NCI-H1417 (cell line): ENCODE results near the gene ABCC10.

Experiments
- DNase-seq, 3 experiments: peaks; one replicate each; lab custom pipeline; 2025; lab: John Stamatoyannopoulos, UW

Gene ABCC10

DNA sequence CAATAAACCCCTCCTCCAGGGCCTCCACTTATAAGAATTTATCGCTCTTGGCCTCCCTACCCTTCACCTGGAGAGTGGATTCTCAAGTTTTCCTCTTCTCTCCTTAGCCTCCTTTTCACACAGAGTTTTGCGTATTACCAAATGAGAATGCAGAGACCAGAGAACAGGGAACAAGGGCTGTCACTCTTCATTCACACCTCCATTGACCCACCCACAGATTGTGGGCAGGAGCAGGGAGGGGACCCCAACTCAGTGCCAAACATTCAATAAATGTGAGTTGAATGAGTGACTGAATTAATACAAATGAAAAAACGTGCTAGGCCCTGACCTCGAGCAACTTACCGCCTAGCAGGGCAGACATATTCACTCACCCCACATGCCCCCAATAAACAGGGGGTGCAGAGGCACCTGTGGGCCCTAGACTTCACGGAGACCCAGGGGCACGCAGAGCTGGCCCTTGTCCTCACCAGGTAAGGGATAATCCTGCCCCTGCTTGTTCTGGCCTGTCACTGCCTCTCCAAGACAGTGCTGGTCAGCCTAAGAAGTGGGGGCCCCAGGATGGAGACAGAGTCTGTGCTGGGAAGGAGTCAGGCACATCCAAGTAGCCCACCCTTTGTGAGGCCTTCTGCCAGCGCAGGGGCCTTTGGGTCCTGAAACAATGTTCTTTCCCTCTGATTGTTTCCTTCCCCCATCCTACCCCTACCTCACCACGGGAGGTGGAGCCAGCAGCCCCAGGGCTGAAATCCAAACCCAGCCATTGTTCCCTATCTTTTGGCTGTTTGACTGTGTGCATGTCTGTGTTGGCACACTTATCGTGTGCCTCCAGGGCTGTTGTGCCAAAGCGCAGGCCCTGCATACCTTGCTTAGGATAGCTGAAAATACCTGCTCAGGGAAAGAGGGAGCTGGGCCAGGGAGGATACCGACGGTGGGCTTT lies 41.7 kb downstream of the ABCC10 start:
- DNase-seq, result peak in 1 of 3 experiments; percentile 41

DNA sequence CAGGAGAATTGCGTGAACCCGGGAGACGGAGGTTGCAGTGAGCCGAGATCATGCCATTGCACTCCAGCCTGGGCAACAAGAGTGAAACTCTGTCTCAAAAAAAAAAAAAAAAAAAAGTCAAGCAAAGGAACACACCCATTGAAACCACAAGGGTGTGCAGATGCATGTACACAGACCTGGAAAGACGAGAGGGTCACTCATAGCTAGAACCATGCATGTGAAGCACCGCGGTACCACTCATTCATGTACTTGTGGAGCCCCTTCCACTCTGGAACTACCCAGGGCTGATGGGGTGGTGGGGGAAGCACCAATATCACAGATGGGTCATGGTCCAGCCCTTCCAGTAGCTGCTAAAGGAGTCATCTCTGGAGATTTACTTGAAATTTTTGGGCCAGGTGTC lies 42.6 kb downstream of the ABCC10 start:
- no peak for DNase-seq

DNA sequence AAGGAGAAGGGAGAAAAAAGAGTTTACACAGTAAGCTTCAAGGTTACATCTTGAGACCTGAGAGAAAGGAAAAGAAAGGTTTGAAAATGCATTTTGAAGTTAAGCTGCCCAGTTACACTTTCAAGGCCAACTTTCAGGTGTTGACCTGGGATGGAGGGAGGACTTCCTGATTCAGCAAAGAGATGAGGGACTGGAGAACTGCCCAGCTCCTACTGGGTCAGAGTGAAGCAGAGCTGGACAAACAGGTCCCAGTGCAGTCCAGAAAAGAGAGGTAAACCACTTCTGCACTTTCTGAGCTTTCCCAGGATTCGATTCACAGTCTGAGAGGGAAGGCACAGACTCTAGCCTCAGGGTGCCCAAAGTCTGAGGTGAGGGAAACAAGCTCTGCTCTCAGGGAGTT lies 44.1 kb downstream of the ABCC10 start:
- no peak for DNase-seq

DNA sequence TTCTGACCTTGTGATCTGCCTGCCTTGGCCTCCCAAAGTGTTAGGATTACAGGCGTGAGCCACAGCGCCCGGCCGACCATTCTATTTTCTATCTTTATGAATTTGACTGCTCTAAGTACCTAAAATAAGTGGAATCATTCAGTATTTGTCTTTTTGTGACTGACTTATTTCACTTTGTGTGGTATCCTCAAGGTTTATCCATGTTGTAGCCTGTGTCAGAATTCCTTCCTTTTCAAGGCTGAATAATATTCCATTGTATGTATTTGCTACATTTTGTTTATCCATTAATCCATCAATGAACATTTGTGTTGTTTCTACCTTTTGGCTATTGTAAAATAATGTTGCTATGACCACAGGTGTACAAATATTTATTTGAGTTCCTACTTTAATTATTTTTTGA lies 45.2 kb downstream of the ABCC10 start:
- DNase-seq, result no peak

DNA sequence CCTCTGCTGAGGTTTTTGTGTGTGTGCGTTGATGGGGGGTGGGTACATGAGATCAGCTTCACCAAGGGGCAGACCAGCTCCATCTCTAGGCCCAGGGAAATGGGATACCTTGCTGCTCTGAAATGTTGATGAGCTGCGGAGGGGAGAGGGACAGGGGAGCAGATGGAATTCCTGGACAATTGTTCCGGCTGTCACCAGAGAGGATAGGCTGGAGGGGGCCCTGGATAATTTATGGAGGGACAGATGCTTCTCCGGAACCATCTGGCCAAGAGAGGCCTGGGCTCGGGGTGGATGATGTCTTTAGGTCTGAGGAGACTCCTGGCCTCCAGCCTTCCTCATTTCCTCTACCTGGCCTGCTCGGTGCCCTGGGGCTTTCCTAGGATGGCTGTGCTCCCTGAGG lies 48.2 kb downstream of the ABCC10 start:
- no peak for DNase-seq

DNA sequence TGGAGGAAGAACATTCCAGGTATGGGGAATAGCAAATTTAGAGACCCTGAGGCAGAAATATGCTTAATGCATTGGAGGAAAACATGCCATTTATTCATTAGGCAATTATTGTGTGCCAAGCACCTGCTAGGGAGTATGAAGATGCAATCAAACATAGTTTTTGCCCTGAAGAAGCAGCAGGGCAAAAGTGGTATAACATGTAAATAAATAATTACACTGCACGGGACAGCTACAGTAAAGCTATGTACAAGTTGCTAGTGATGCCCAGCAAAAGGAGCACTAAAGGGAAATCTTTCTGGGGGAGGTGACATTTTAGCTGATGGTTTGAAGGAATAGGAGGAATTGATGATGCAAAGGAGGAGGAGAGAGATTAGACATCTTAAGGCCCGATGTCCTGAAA lies 49.4 kb downstream of the ABCC10 start:
- no peak for DNase-seq

DNA sequence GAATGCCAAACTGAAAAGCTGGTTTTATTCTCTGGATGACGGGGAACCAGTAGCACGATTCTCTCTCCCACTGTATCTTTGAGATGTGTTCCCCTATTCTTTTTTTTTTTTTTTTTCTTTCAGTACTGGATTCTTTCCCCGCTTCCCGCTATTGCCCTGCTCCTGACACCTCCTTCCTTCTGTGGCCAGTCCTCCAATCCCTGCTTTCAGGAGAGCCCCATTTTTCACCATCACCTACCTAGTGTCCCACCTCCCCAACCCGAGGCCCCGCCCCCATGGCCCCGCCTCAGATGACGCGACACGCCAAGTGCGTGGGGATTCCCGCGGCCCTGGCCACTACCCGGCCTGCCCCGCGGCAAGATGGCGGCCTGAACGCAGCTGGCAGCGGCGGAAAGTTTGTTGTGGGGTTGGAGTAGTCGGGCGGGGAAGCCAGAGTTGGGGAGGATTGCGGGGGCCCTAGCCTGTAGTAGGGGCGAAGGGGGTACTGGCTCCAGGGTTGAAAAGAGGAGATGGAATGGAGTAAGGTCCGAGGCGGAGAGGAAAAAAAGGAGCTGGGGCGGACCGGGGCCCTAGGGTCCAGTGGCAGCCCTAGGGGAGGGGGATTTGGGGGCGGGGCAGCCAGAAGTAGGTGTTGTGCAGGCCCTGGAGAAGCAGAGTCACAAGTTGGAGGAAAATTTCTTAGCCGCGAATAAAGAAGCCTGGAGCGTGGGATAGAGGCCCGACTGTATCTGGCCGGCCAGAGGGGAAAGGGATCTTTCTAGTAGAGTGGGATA lies 50.1 kb downstream of the ABCC10 start, which contains the start of gene TJAP1:
TSS of gene TJAP1 (plus strand) at position 336 of the 773 bp plus-strand sequence. CDS start 21,432 bp downstream, outside the sequence.
- DNase-seq, result peak; percentile 87 to 93 (median 91)

DNA sequence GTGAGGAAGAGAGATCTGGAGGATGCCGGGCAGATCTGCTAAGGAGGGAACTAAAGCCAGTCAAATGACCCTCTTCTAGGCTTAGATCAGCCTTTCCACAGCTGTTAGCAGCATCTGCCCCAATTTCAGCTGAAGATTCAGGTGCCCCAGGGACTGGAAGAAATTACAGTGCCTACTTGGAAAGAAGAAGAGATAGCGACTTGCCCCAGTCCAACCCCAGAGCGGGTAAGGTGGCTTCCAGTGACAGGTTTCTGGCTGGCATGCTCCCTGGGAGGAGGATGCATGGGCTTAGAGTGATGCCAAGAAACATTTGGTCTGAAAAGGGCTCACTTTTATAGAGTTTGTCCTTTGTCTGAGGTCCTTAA lies 50.6 kb downstream of the ABCC10 start:
- no peak for DNase-seq

DNA sequence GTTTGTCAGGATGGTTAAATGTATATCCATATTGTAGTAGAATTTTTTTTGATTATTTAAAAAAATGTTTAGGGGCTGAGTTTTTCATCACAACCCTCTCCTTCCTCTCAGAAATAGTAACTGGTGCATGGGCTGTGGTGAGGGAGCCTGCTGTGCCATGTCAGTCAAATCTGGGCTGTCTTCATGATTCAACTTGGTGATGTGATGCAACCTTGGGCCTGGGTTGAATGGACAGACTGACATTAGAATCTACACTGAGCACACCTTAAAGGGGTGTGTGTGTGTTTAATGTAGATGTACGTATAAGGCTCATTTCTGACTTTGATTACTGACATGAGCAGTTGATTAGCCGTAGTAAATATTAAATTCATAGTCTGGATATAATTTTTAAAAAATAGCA lies 53.7 kb downstream of the ABCC10 start:
- no peak for DNase-seq

DNA sequence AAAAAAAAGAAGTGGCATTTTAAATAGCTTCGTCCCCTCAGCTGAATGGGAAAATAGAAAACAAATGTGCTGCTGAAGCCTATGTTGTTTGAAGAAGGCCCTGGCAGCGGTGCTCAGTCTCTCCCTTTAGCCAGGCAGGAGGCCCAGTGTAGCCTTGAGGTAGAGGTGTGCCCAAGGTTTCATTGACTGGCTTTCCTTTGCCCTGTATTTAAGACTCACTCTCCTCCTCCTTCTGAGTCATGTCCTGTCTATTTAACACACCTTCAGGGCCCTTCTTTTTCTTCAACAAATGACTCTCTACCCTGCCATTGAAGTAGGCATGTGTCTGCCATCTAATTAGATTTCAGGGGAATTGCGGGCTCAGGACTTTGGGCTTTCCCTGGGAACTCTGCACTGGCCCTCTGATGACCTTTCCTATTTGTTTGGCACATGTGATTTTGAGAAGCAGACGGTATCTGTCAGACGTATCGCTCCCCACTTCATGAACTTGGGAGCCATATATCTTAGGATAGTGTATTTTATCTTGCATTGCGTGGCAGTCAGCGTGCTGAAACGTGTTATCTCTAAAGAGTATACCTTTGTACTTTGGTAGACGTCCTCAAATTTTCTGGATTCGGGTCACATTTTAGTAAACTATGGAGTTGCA lies 54.4 kb downstream of the ABCC10 start:
- no peak for DNase-seq

DNA sequence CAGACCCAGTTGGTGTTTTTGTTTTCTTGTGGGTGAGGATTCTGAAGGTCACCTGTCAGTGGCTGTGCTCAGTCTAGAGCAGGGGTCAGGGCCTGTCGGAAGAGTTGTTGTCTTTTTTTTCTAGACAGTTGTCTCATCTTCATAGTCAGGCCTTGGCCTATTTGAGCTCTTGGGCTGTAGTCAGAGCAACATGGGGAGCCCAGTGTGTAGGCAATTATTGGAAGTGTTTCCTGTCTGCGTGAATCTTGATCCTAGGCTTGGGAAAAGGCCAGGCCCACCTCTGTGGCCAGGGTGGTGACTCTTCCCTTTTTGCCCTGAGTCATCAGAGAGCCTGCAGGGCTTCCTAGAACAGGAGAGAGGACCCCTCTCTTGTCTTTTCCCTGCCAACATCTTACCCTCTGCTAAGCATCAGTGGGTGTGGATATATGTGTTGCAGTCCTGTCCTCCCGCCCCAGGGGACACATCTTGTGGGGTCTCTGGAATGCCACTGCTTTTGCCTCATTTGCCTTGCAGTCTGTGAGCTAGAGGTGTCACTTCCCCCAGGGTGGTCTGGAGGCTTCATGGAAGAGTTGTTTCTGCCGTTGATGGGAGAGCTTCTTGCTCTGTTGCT lies 61.4 kb downstream of the ABCC10 start:
- DNase-seq, result no peak

DNA sequence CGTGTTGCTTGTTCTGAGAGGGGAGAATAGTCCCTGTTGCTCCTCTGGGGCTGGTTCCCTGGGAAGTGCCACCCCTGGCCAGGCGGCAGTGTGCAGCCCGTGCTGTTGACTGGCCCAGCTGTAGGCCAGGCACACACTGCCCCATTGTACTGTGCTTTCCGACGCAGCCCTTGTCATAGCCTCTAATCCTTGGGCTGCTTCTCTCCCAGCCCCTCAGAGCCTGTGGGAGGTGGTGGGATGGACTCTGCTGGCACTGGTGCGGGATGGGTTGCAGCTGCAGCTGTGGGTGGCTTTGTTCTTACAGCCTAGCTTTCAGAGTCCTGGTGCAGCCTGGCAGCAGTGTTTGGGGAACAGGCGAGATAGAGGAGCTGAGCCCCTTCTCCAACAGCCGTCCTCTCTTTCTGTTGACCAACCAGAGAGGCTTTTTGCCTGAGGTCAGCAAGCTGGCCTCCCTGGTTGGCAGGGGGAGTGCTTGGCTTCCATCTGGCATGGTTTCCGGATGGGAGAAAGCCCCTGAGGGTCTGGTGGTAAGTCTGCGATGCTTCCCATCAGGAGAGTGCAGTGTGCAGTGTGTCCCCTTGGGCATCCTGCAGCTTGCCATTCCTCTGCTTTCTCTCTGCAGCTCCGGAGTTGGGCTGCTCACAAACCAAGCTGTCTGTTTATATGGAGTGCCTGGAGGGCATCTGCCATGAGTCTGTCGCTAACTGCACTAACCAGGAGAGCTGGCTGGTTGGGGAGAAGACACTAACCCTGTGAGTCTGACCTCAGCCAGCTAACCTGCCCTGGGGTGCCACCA lies 62.1 kb downstream of the ABCC10 start:
- no peak for DNase-seq

DNA sequence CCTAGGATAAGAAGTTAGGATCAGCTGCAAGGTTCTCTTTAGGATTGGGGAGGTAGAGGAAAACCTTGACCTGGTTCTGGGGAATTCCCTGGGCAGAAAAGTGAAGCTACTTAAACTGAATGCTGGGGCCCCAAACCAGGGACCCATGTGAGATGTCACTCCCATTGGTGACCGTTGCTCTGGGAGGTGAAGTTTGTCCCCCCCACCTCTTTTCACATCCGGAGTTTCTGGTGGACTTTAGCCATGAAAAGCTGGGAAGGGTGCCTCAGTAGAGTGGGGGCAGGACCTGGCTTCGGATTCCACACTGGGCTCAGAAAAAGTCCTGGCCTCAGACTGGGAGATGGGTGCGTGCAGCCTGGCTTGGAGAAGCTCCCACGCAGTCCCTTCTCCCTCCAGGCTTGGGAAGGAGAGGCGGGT lies 63.2 kb downstream of the ABCC10 start:
- no peak for DNase-seq

DNA sequence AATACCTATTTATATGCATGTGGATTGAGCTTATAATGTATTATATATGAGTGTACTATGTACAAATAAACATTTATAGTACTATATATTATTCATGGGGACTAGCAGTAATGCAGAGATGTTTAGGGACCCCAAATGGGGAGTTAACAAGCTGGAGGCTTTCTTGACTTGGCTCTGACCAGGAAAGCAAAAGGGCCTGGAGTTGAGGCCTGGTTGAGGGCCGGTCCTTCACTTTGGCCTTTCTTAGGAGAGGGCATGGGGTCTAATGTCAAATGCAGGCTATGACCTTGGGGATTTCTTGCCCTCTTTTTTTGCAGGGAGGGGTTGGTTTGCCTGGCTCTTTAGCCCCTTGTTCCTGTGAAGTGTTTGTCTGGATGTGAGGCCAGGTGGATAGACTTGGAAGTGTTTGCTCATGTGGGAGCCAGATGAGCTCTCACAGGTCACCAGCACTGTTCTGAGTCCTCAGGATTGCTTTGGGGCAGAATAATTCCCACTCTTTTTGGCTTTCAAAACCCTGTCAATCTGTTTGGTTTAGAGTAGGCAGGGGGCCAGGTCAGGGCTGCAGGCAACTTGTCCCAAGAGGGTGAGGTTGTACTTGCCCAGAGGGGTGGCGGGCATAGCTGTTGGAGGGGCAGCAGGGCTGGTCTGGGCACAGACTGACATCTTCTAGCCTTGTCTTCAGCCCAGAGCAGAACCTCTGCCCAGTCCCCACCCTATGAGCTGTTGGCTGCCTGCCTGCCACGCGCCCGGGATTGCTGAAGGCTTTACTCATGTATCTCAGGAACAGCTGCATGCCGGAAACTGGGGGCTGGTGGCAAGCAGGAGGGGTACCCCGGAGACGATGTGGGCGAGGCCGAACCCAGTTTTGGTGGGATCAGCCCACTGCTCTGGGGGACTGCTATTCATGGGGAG lies 64.7 kb downstream of the ABCC10 start:
- DNase-seq, result no peak

DNA sequence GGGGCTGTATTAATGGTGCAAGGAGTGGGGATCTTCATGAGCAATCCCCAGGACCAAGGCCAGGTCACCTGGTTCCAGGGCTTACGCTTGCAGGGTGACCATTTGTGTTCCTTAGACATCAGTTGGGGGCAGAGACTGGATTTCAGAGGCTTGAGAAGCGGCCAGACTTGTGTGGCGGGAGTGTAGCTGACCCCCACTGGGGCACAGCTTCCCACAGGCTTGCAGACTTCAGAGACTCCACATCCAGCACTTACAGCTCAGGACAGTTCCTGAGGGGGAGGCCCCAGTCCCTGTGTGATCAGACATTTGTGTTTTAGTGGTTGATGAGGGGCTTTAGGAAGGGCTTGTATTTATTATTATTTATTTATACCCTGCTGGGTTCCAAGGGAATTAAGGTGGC lies 65.3 kb downstream of the ABCC10 start:
- no peak for DNase-seq

DNA sequence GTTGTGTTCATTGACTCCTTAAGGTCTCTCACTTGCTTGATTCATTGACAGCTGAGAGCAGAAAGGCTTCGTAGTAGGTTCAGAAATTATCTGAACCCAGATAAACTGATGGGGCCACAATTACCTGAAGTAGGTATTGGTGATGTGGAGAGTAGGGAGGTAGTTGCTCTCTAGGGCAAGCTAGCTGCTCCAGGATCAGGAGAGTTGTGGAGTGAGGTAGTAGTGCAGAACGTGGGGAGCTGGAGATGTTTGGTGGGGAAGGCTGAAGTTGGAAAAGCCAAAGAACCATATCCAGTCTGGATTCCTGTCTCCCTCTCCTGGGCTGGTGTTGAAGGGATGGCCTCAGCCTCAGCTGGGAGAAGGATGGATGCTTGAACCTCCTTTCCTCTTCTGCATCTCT lies 65.9 kb downstream of the ABCC10 start:
- DNase-seq, result no peak

DNA sequence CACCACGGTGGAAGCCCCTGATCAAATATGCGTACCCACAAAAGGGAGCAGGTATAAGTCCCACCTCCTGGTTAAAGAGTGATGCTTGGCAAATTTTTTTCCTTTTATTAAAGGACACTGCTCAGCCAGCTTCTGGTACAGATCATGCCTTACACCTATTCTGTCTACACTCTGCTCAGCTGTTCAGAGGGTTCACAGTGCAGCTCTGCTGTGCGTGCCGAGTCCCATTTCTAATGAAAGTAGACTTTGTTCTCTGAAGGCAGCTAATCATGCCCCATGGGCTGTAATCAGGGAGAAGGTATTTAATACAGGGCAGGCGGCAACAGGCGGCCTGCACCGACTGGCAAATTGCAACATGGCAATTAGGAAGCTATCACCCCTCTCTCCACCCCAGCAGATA lies 66.5 kb downstream of the ABCC10 start:
- DNase-seq, result no peak

DNA sequence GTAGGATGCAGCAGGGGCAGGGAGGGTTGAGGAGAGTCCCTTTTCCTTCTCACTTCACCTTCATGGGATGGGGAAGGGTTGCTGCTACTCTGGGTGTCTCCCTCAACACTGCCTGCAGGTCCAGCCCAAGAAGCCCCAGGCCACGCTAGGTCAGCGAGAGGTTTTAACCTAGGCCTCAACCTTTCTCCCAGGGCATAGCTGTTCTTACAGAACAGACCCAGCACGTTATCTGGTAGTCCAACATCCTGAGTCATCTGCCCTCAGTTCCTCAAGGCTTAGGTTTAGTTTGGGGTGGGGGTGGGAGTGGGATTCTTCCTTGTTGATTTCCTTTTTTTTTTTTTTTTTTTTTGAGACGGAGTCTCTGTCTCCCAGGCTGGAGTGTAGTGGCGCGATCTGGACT lies 67.0 kb downstream of the ABCC10 start:
- no peak for DNase-seq

DNA sequence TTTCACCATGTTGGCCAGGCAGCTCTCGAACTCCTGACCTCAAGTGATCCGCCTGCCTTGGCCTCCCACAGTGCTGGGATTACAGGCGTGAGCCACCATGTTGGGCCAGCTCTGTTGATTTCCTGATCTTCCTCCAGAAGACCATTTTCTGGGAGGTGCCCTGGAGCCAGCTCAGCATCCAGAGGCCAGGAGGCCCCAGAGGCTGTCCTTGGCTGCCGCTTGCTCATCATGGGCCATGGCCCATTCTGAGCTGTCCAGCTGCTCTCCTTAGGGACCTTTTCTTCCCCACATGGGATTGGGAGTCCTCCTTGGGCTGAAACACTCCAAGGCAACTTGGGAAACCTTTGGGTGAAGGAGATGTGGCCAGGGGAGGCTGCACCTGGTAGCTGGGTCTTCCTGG lies 67.4 kb downstream of the ABCC10 start:
- no peak for DNase-seq

DNA sequence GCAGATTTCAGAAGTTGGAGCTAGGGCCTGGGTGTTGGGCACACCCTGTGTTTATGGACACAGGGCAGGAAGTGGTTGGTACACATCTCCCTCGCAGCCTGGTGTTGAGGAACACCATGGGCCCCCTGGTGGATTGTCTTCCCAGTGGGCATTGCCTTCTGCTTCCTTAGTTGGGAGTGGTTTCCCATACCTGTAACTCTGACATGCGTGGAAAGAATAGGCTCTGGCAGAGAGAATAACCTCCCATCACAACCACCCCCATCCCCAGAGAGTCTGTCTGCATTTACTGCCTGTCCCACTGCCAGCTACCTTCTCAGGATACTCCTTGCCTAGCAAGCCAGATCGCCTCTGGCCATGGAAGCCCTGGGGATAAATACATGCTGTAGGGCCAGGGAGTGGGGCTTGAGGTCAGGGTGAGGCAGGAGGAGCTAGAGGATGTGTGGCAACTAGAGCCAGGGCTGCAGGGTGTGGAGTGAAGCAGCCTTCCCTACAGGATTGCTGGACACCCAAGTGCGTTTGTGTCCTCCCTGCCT lies 68.1 kb downstream of the ABCC10 start:
- DNase-seq, result peak in 1 of 3 experiments; percentile 3
